ENCODE measurements around the gene SPAG9. TPM values are rescaled to one million over a fixed set of nuclear protein-coding genes. Genes with fewer than 3 reads are reported as not detected.
"Not testable (repeated sequence)": the region's sequence is repeated elsewhere in the genome, so short reads cannot be mapped to it uniquely, and the experiment has no call there.

SPAG9 gene
- total RNA-seq, 1 experiment from 2014 or later = 129 TPM

GRCh38 chr17:50943575-50943933 lies 177.1 kb downstream of the SPAG9 start:
- TF ChIP-seq CTCF (IDR thresholded peaks at IDR 0.05; ENCODE audit: unreplicated experiment) = no peak
- peaks cover 48% of the 10 kb centered on the region for H3K4me1 Mint-ChIP-seq (ENCODE audit: low read depth, unreplicated experiment)
- H3K27ac Mint-ChIP-seq (ENCODE audit: unreplicated experiment) = no peak overlapping the region
- no peaks in the 10 kb centered on the region for H3K27me3 Mint-ChIP-seq (ENCODE audit: unreplicated experiment)
- CTCF ChIA-PET = interaction anchor here (1.1 to 1.5 kb wide), 3 partner anchors 25 to 50 kb away, joined by 3 to 5 read pairs (median 4); no protein-coding TSS in a partner anchor
- BruUV-seq (replicated peaks) = no TSS peak
- H3K4me3 Mint-ChIP-seq (ENCODE audit: low read depth, unreplicated experiment) = peak overlapping the region; percentile 68
- intact Hi-C loops (cut with micrococcal nuclease; ENCODE audit: unreplicated experiment) = no loop called here
- no peaks in the 10 kb centered on the region for H3K9me3 Mint-ChIP-seq (ENCODE audit: low read depth, unreplicated experiment)
- peaks cover 18% of the 10 kb centered on the region for H3K36me3 Mint-ChIP-seq (ENCODE audit: insufficient read depth, unreplicated experiment)
- DNase-seq = no peak

- DNase-seq; BruUV-seq (replicated peaks); H3K4me3 Mint-ChIP-seq (ENCODE audit: low read depth, unreplicated experiment); intact Hi-C loops (cut with micrococcal nuclease; ENCODE audit: unreplicated experiment); H3K36me3 Mint-ChIP-seq (ENCODE audit: insufficient read depth, unreplicated experiment); H3K27ac Mint-ChIP-seq (ENCODE audit: unreplicated experiment); H3K9me3 Mint-ChIP-seq (ENCODE audit: low read depth, unreplicated experiment); CTCF ChIA-PET; H3K27me3 Mint-ChIP-seq (ENCODE audit: unreplicated experiment): not testable (repeated sequence)
- H3K4me1 Mint-ChIP-seq (ENCODE audit: low read depth, unreplicated experiment) = peaks cover 29% of the 10 kb centered on the region
Measured at GRCh38 chr17:50941676-50942048, 179.0 kb downstream of the SPAG9 start.

GRCh38 chr17:50939795-50940684 lies 180.6 kb downstream of the SPAG9 start:
- intact Hi-C loops (cut with micrococcal nuclease; ENCODE audit: unreplicated experiment) = no loop called here
- no peak for DNase-seq
- CTCF ChIA-PET = interaction anchor here (1.0 kb wide), 1 partner anchor 128 kb away, joined by 7 read pairs; no protein-coding TSS in a partner anchor
- H3K27me3 Mint-ChIP-seq (ENCODE audit: unreplicated experiment) = no peaks in the 10 kb centered on the region
- H3K9me3 Mint-ChIP-seq (ENCODE audit: low read depth, unreplicated experiment) = no peaks in the 10 kb centered on the region
- no peak overlapping the region for H3K4me3 Mint-ChIP-seq (ENCODE audit: low read depth, unreplicated experiment)
- peaks cover 10% of the 10 kb centered on the region for H3K36me3 Mint-ChIP-seq (ENCODE audit: insufficient read depth, unreplicated experiment)
- no peak overlapping the region for H3K27ac Mint-ChIP-seq (ENCODE audit: unreplicated experiment)
- BruUV-seq (replicated peaks) = no TSS peak
- peaks cover 31% of the 10 kb centered on the region for H3K4me1 Mint-ChIP-seq (ENCODE audit: low read depth, unreplicated experiment)
- TF ChIP-seq CTCF (IDR thresholded peaks at IDR 0.05; ENCODE audit: unreplicated experiment) = no peak

- Mint-ChIP-seq H3K4me1 (ENCODE audit: low read depth, unreplicated experiment) (peaks cover 31% of the 10 kb centered on the region), H3K4me3 (ENCODE audit: low read depth, unreplicated experiment) (no peak overlapping the region), H3K9me3 (ENCODE audit: low read depth, unreplicated experiment) (no peaks in the 10 kb centered on the region), H3K36me3 (ENCODE audit: insufficient read depth, unreplicated experiment) (peaks cover 6% of the 10 kb centered on the region), H3K27ac (ENCODE audit: unreplicated experiment) (no peak overlapping the region), H3K27me3 (ENCODE audit: unreplicated experiment) (no peaks in the 10 kb centered on the region)
- intact Hi-C loops (cut with micrococcal nuclease; ENCODE audit: unreplicated experiment) = no loop called here
- TF ChIP-seq CTCF (IDR thresholded peaks at IDR 0.05; ENCODE audit: unreplicated experiment) = no peak
- CTCF ChIA-PET = interaction anchor here (1.0 kb wide), 1 partner anchor 127 kb away, joined by 7 read pairs; no protein-coding TSS in a partner anchor
- no TSS peak for BruUV-seq (replicated peaks)
- DNase-seq = no peak
Measured at GRCh38 chr17:50939542-50939794, 181.2 kb downstream of the SPAG9 start.

Measured in Calu3 (cell line).